HEK293 (cell line): ENCODE measurements around the gene NUP35.
"Not testable (repeated sequence)": the region's sequence is repeated elsewhere in the genome, so short reads cannot be mapped to it uniquely, and the experiment has no call there.

Experiments
- CTCF ChIA-PET: fragments of 350-600 bp; formaldehyde crosslinking; extraction: SDS; loops from one replicate; lab custom pipeline; 2021; ENCODE audit warnings: antibody characterized with exemption; lab: Yijun Ruan, JAX
- POLR2A ChIA-PET: fragments of 300-600 bp; formaldehyde crosslinking; extraction: SDS; loops from one replicate; lab custom pipeline; 2020; ENCODE audit warnings: antibody characterized with exemption, inconsistent platforms; lab: Yijun Ruan, JAX
- H3K27ac ChIP-seq: fragments of 200-500 bp; sonication (Bioruptor generic); 2 replicates; pipeline ENCODE4 v1.5.1; 2014; ENCODE audit warnings: low read depth, low read length, control low read depth, inconsistent platforms; ENCODE audit errors: extremely low read depth
- H3K36me3 ChIP-seq, 2 experiments: fragments of 200-500 bp in 1 of 2; sonication (Bioruptor generic) in 1 of 2; 1 replicate in 1 of 2; 2 replicates in 1 of 2; pipeline ENCODE4 v1.5.1; 2014 to 2017; ENCODE audit warnings: inconsistent platforms in 2 of 2, low read length in 2 of 2; ENCODE audit not compliant: control insufficient read depth in 2 of 2, insufficient read depth in 1 of 2
- H3K4me1 ChIP-seq: fragments of 200-500 bp; sonication (Bioruptor generic); 2 replicates; pipeline ENCODE4 v1.5.1; 2014; ENCODE audit warnings: mild to moderate bottlenecking, low read length, inconsistent platforms; ENCODE audit not compliant: control insufficient read depth, insufficient read depth
- H3K4me3 ChIP-seq: 2 replicates; pipeline ENCODE4 v1.5.1; 2011; ENCODE audit warnings: low read depth, mild to moderate bottlenecking, control low read depth, low read length, moderate library complexity
- H3K9me3 ChIP-seq: fragments of 200-500 bp; sonication (Bioruptor generic); 2 replicates; pipeline ENCODE4 v1.5.1; 2014; ENCODE audit warnings: low read depth, low read length, inconsistent platforms; ENCODE audit not compliant: control insufficient read depth, insufficient read depth
- HOXC10 ChIP-seq: sonication (generic); formaldehyde crosslinking; IDR thresholded peaks from 2 replicates; pipeline ENCODE4 v1.8.1; 2023; ENCODE audit warnings: mild to moderate bottlenecking, missing genetic modification reagents
- KLF16 ChIP-seq: fragments of 450-650 bp; formaldehyde crosslinking; IDR thresholded peaks from 2 replicates; pipeline ENCODE4 v1.5.1; 2017; ENCODE audit warnings: missing biosample characterization, missing genetic modification characterization
- PRDM1 ChIP-seq: fragments of 450-650 bp; formaldehyde crosslinking; IDR thresholded peaks from 2 replicates; pipeline ENCODE4; 2016; ENCODE audit warnings: missing biosample characterization, missing genetic modification characterization
- SCRT1 ChIP-seq: fragments of 450-650 bp; formaldehyde crosslinking; IDR thresholded peaks from 2 replicates; pipeline ENCODE4 v1.5.1; 2016; ENCODE audit warnings: missing biosample characterization, missing genetic modification characterization, borderline replicate concordance
- SP3 ChIP-seq: fragments of 450-650 bp; formaldehyde crosslinking; IDR thresholded peaks from 2 replicates; pipeline ENCODE4 v1.5.1; 2016; ENCODE audit warnings: missing biosample characterization, missing genetic modification characterization
- YY2 ChIP-seq: fragments of 450-650 bp; formaldehyde crosslinking; IDR thresholded peaks from 2 replicates; pipeline ENCODE4 v1.5.1; 2016; ENCODE audit warnings: missing biosample characterization, missing genetic modification characterization
- ZBTB17 ChIP-seq: fragments of 450-650 bp; formaldehyde crosslinking; IDR thresholded peaks from 2 replicates; pipeline ENCODE4 v1.5.1; 2016; ENCODE audit warnings: missing biosample characterization, missing genetic modification characterization
- ZBTB21 ChIP-seq: fragments of 450-650 bp; formaldehyde crosslinking; IDR thresholded peaks from 2 replicates; pipeline ENCODE4 v1.5.1; 2017; ENCODE audit warnings: missing biosample characterization, missing genetic modification characterization
- ZFP3 ChIP-seq: fragments of 450-650 bp; formaldehyde crosslinking; IDR thresholded peaks from 2 replicates; pipeline ENCODE4 v1.5.1; 2016; ENCODE audit warnings: low read depth, missing biosample characterization, missing genetic modification characterization
- ZNF146 ChIP-seq: fragments of 450-650 bp; formaldehyde crosslinking; IDR thresholded peaks from 2 replicates; pipeline ENCODE4 v1.5.1; 2016; ENCODE audit warnings: missing biosample characterization, missing genetic modification characterization
- ZNF148 ChIP-seq: fragments of 450-650 bp; formaldehyde crosslinking; IDR thresholded peaks from 2 replicates; pipeline ENCODE4 v1.5.0; 2017; ENCODE audit warnings: missing biosample characterization, missing genetic modification characterization, borderline replicate concordance
- ZNF175 ChIP-seq: fragments of 450-650 bp; formaldehyde crosslinking; IDR thresholded peaks from 2 replicates; pipeline ENCODE4 v1.5.1; 2016; ENCODE audit warnings: missing biosample characterization, missing genetic modification characterization
- ZNF223 ChIP-seq: fragments of 450-650 bp; formaldehyde crosslinking; IDR thresholded peaks from 2 replicates; pipeline ENCODE4 v1.5.1; 2016; ENCODE audit warnings: missing biosample characterization, missing genetic modification characterization
- ZNF23 ChIP-seq: fragments of 450-650 bp; formaldehyde crosslinking; IDR thresholded peaks from 2 replicates; pipeline ENCODE4 v1.5.1; 2016; ENCODE audit warnings: missing biosample characterization, missing genetic modification characterization, borderline replicate concordance
- ZNF26 ChIP-seq: fragments of 450-650 bp; formaldehyde crosslinking; IDR thresholded peaks from 2 replicates; pipeline ENCODE4 v1.5.1; 2016; ENCODE audit warnings: missing biosample characterization, missing genetic modification characterization
- ZNF311 ChIP-seq: fragments of 450-650 bp; formaldehyde crosslinking; IDR thresholded peaks from 2 replicates; pipeline ENCODE4 v1.5.1; 2017; ENCODE audit warnings: missing biosample characterization, missing genetic modification characterization, borderline replicate concordance
- ZNF398 ChIP-seq: fragments of 450-650 bp; formaldehyde crosslinking; IDR thresholded peaks from 2 replicates; pipeline ENCODE4 v1.5.1; 2017; ENCODE audit warnings: missing biosample characterization, missing genetic modification characterization
- ZNF521 ChIP-seq: fragments of 450-650 bp; formaldehyde crosslinking; IDR thresholded peaks from 2 replicates; pipeline ENCODE4 v1.5.1; 2017; ENCODE audit warnings: missing biosample characterization, mild to moderate bottlenecking, missing genetic modification characterization
- ZNF544 ChIP-seq: fragments of 450-650 bp; formaldehyde crosslinking; IDR thresholded peaks from 2 replicates; pipeline ENCODE4 v1.5.0; 2017; ENCODE audit warnings: missing biosample characterization, missing genetic modification characterization
- ZNF610 ChIP-seq: fragments of 450-650 bp; formaldehyde crosslinking; IDR thresholded peaks from 2 replicates; pipeline ENCODE4 v1.5.1; 2016; ENCODE audit warnings: missing biosample characterization, missing genetic modification characterization, borderline replicate concordance
- ZNF664 ChIP-seq: fragments of 450-650 bp; formaldehyde crosslinking; IDR thresholded peaks from 2 replicates; pipeline ENCODE4 v1.5.1; 2016; ENCODE audit warnings: missing biosample characterization, missing genetic modification characterization
- ZNF747 ChIP-seq: fragments of 450-650 bp; formaldehyde crosslinking; IDR thresholded peaks from 2 replicates; pipeline ENCODE4 v1.5.1; 2016; ENCODE audit warnings: missing biosample characterization, missing genetic modification characterization

NUP35 gene

GRCh38 chr2:183148955-183149354 is 24.7 kb downstream of the NUP35 start:
- TF ChIP-seq ZNF223 (tag by site-specific recombination) (no peak), ZNF398 (tag by site-specific recombination) (no peak), ZNF664 (tag by site-specific recombination) (no peak), ZNF146 (tag by site-specific recombination) (no peak), ZNF23 (tag by site-specific recombination) (no peak), ZNF175 (tag by site-specific recombination) (no peak), ZNF747 (no peak)
- Histone ChIP-seq H3K4me3 (no peak overlapping the region), H3K36me3 (peaks cover 7 to 45% of the 10 kb centered on the region in 2 experiments), H3K4me1 (no peaks in the 10 kb centered on the region), H3K9me3 (no peaks in the 10 kb centered on the region), H3K27ac (no peak overlapping the region)
- CTCF ChIA-PET, result no interaction called here
- POLR2A ChIA-PET, result no interaction called here

GRCh38 chr2:183149489-183149888 is 25.2 kb downstream of the NUP35 start:
- CTCF ChIA-PET, result no interaction called here
- no peak overlapping the region for H3K4me3 ChIP-seq
- no peak overlapping the region for H3K27ac ChIP-seq
- POLR2A ChIA-PET, result no interaction called here
- no peaks in the 10 kb centered on the region for H3K4me1 ChIP-seq
- no peaks in the 10 kb centered on the region for H3K9me3 ChIP-seq
- peaks cover 7 to 44% of the 10 kb centered on the region in 2 experiments for H3K36me3 ChIP-seq
- TF ChIP-seq KLF16 (tag by site-specific recombination) (no peak), ZNF311 (tag by site-specific recombination) (no peak), ZBTB21 (tag by site-specific recombination) (no peak), SP3 (tag by site-specific recombination) (no peak), ZNF544 (tag by site-specific recombination) (no peak), ZBTB17 (no peak), ZNF148 (tag by site-specific recombination) (no peak), YY2 (tag by site-specific recombination) (no peak), HOXC10 (CRISPR knock-in tag) (no peak), ZNF26 (tag by site-specific recombination) (no peak), ZNF610 (tag by site-specific recombination) (no peak), SCRT1 (no peak), ZNF521 (tag by site-specific recombination) (no peak), ZFP3 (tag by site-specific recombination) (no peak), PRDM1 (tag by site-specific recombination) (no peak)
- TF ChIP-seq, all 188 proteins: peak for 0

GRCh38 chr2:183152280-183152679 is 28.0 kb downstream of the NUP35 start:
- H3K27ac ChIP-seq, CTCF ChIA-PET, H3K4me3 ChIP-seq, H3K4me1 ChIP-seq, H3K9me3 ChIP-seq, POLR2A ChIA-PET: not testable (repeated sequence)
- peaks cover 13 to 40% of the 10 kb centered on the region in 2 experiments for H3K36me3 ChIP-seq
